HCT116 (cell line): ENCODE measurements around the gene CCND1. TPM values are rescaled to one million over a fixed set of nuclear protein-coding genes. Genes with fewer than 3 reads are reported as not detected.

Experiments used
- ATAC-seq: fragments of 200-7000 bp; cut with Tn5 transposase; 2 replicates; pipeline ENCODE4 v1.9.1; 2020; ENCODE audit warnings: mild to moderate bottlenecking, moderate library complexity
- BruUV-seq: library from RNA; stranded (reverse); fragments of 400-500 nt; replicated peaks from 2 replicates; lab custom pipeline; 2021; lab: Mats Ljungman, UMichigan
- CTCF ChIA-PET: fragments of 300-600 bp; sonication (Branson Sonifier 250); formaldehyde crosslinking; loops from one replicate; lab custom pipeline; 2021; ENCODE audit warnings: antibody characterized with exemption; lab: Charles Lee
- POLR2A ChIA-PET: fragments of 300-600, 350-600 bp; sonication (Branson Sonifier 250); formaldehyde crosslinking; loops from one replicate; lab custom pipeline; 2021; ENCODE audit warnings: antibody characterized with exemption; lab: Charles Lee
- RAD21 ChIA-PET, 2 experiments: fragments of 300-600 bp; sonication (Branson Sonifier 250); formaldehyde crosslinking; loops; one replicate each; lab custom pipeline; 2023; ENCODE audit warnings: low total read pairs in 2 of 2; ENCODE audit not compliant: uncharacterized antibody in 2 of 2, unreplicated experiment in 2 of 2, low non-redundant PET in 1 of 2; lab: Charles Lee
- DNase-seq: peaks from one replicate; pipeline ENCODE4 v3.0.0-alpha.2; 2010; ENCODE audit warnings: low read depth, low spot score
- H2AFZ ChIP-seq: fragments of 200-600 bp; shearing (Covaris generic), sonication (generic); 2 replicates; pipeline ENCODE4 v1.6.1; 2017; ENCODE audit warnings: low read depth, mixed run types, mixed read lengths, antibody characterized with exemption, low read length; ENCODE audit not compliant: poor library complexity, severe bottlenecking
- H3K27ac ChIP-seq: 2 replicates; pipeline ENCODE4 v1.5.1; 2012; ENCODE audit warnings: low read depth, low read length
- H3K27me3 ChIP-seq: fragments of 200-600 bp; sonication (generic); 2 replicates; pipeline ENCODE4 v1.6.1; 2016; ENCODE audit warnings: mixed run types, low read length, mixed read lengths; ENCODE audit not compliant: insufficient read depth
- H3K36me3 ChIP-seq, 2 experiments: fragments of 200-500 bp in 1 of 2; fragments of 200-600 bp in 1 of 2; sonication (Bioruptor generic) in 1 of 2; sonication (generic) in 1 of 2; 2 replicates each; pipeline versions ENCODE4 v1.5.1 to v1.6.1; 2014 to 2016; ENCODE audit warnings: low read length in 2 of 2, inconsistent platforms in 1 of 2, mixed read lengths in 1 of 2, mixed run types in 1 of 2; ENCODE audit not compliant: insufficient read depth in 2 of 2, control insufficient read depth in 1 of 2
- H3K4me1 ChIP-seq, 2 experiments: fragments of 200-600 bp in 1 of 2; sonication (generic) in 1 of 2; 2 replicates each; pipeline versions ENCODE4 v1.5.1 to v1.6.1; 2012 to 2017; ENCODE audit warnings: low read length in 2 of 2, inconsistent platforms in 1 of 2, mild to moderate bottlenecking in 1 of 2, mixed read lengths in 1 of 2, mixed run types in 1 of 2, moderate library complexity in 1 of 2; ENCODE audit not compliant: insufficient read depth in 2 of 2, control insufficient read depth in 1 of 2
- H3K4me2 ChIP-seq: fragments of 200-600 bp; sonication (generic); 2 replicates; pipeline ENCODE4 v1.6.1; 2017; ENCODE audit warnings: mixed run types, low read length, mixed read lengths
- H3K4me3 ChIP-seq, 2 experiments: fragments of 200-600 bp in 1 of 2; sonication (generic) in 1 of 2; replicated peaks in 1 of 2; 2 replicates each; pipeline ENCODE4 v1.5.1; 2011 to 2016; ENCODE audit warnings: low read length in 2 of 2, control low read depth in 1 of 2, low read depth in 1 of 2, mild to moderate bottlenecking in 1 of 2, mixed read lengths in 1 of 2, mixed run types in 1 of 2
- H3K79me2 ChIP-seq: fragments of 200-600 bp; sonication (generic); 2 replicates; pipeline ENCODE4 v1.6.1; 2017; ENCODE audit warnings: mild to moderate bottlenecking, mixed run types, low read length, moderate library complexity, mixed read lengths; ENCODE audit not compliant: insufficient read depth
- H3K9ac ChIP-seq: fragments of 200-600 bp; sonication (generic); 2 replicates; pipeline ENCODE4 v1.6.1; 2016; ENCODE audit warnings: low read length, mixed read lengths
- H3K9me2 ChIP-seq: fragments of 200-600 bp; sonication (generic), shearing (Covaris generic); 2 replicates; pipeline ENCODE4 v1.6.1; 2017; ENCODE audit warnings: mixed run types, mild to moderate bottlenecking, moderate library complexity; ENCODE audit not compliant: insufficient read depth
- H3K9me3 ChIP-seq, 2 experiments: fragments of 200-500 bp in 1 of 2; fragments of 200-600 bp in 1 of 2; sonication (Bioruptor generic) in 1 of 2; sonication (generic) in 1 of 2; 2 replicates each; pipeline ENCODE4 v1.6.1; 2014 to 2017; ENCODE audit warnings: low read length in 2 of 2, mixed read lengths in 2 of 2, inconsistent platforms in 1 of 2, low read depth in 1 of 2, mild to moderate bottlenecking in 1 of 2, mixed run types in 1 of 2, moderate library complexity in 1 of 2; ENCODE audit not compliant: control insufficient read depth in 1 of 2, insufficient read depth in 1 of 2
- H4K20me1 ChIP-seq: fragments of 200-600 bp; sonication (generic), shearing (Covaris generic); 2 replicates; pipeline ENCODE4 v1.6.1; 2017; ENCODE audit warnings: mixed run types, mild to moderate bottlenecking, moderate library complexity; ENCODE audit not compliant: insufficient read depth
- EZH2 ChIP-seq: fragments of 200-600 bp; sonication (generic); IDR thresholded peaks from 2 replicates; pipeline ENCODE4 v1.6.1; 2017; ENCODE audit warnings: antibody characterized with exemption, mixed run types
- POLR2AphosphoS5 ChIP-seq: IDR thresholded peaks from 2 replicates; pipeline ENCODE4 v1.6.1; 2011; ENCODE audit warnings: mild to moderate bottlenecking, low read depth, low read length, moderate library complexity
- ZFX ChIP-seq: fragments of 450-650 bp; IDR thresholded peaks from 2 replicates; pipeline ENCODE4 v1.6.1; 2017
- intact Hi-C: fragments of 100-400 bp; cut with micrococcal nuclease; formaldehyde crosslinking; loops from 2 replicates; pipeline ENCODE4 v1.10.0; 2022
- total RNA-seq: library from RNA; stranded (reverse); gene quantifications from one replicate; pipeline ENCODE4 v1.2.1, GENCODE V29; 2021; ENCODE audit not compliant: unreplicated experiment

The CCND1 gene
- total RNA-seq, 1 experiment from 2014 or later, result 601 TPM

- CTCF ChIA-PET, result no interaction called here
- no peak for TF ChIP-seq EZH2
- TF ChIP-seq ZFX, result peak; percentile 56
These were observed 529 bp upstream of the CCND1 start for GRCh38 chr11:69640260-69640994.

GRCh38 chr11:69641681-69642548 lies 959 bp downstream of the CCND1 start:
- DNase-seq, result no peak
- intact Hi-C loops, result loop anchor here (1.0 kb wide), 1 partner anchor 348 kb away; the partner anchor contains the start of gene MYEOV
- no peaks in the 10 kb centered on the region for H3K9me3 ChIP-seq
- H3K36me3 ChIP-seq, result peaks cover 14 to 33% of the 10 kb centered on the region in 2 experiments; a peak in 3 of 4 replicates
- no peaks in the 10 kb centered on the region for H3K9me2 ChIP-seq
- peak overlapping the region; percentile 96 to 99 for H3K4me3 ChIP-seq
- H3K4me2 ChIP-seq, result peak overlapping the region; percentile 90
- peaks cover 71% of the 10 kb centered on the region for H3K79me2 ChIP-seq
- TF ChIP-seq ZFX (no peak), POLR2AphosphoS5 (peak; percentile 34; the same call in 1 of the 2 replicates)
- ChIA-PET POLR2A (interaction anchor here (0.7 to 1.8 kb wide), 4 partner anchors 348 to 672 kb away, joined by 3 to 8 read pairs (median 4); partner anchors contain the start of gene MYEOV), CTCF (interaction anchor here (0.9 kb wide), 1 partner anchor 540 kb away, joined by 3 read pairs; no protein-coding TSS in a partner anchor), RAD21 (interaction anchor here (0.6 to 1.1 kb wide), 2 partner anchors 343 to 690 kb away, joined by 3 to 4 read pairs; no protein-coding TSS in a partner anchor)
- H3K27ac ChIP-seq, result peak overlapping the region; percentile 96
- H3K27me3 ChIP-seq, result no peaks in the 10 kb centered on the region
- H3K4me1 ChIP-seq, result peaks cover 10 to 69% of the 10 kb centered on the region in 2 experiments
- H4K20me1 ChIP-seq, result peaks cover 23% of the 10 kb centered on the region; the same call in 1 of the 2 replicates
- ATAC-seq, result no peak
- no TSS peak for BruUV-seq
- H2AFZ ChIP-seq, result no peak overlapping the region
- H3K9ac ChIP-seq, result peak overlapping the region; percentile 100

More at GRCh38 chr11:69640260-69640994, 529 bp upstream of the CCND1 start:
- Histone ChIP-seq H3K27ac (peak overlapping the region; percentile 96), H3K9me3 (no peaks in the 10 kb centered on the region), H2AFZ (no peak overlapping the region), H4K20me1 (peaks cover 18% of the 10 kb centered on the region; the same call in 1 of the 2 replicates), H3K4me1 (peaks cover 21 to 77% of the 10 kb centered on the region in 2 experiments), H3K4me3 (peak overlapping the region; percentile 96 to 99), H3K9ac (peak overlapping the region; percentile 100), H3K79me2 (peaks cover 56% of the 10 kb centered on the region), H3K4me2 (peak overlapping the region; percentile 90), H3K27me3 (no peaks in the 10 kb centered on the region), H3K36me3 (peaks cover 4 to 24% of the 10 kb centered on the region in 2 experiments; a peak in 3 of 4 replicates), H3K9me2 (no peaks in the 10 kb centered on the region)
- DNase-seq (no peak), ATAC-seq (no peak)
- RAD21 ChIA-PET, result interaction anchor here in 1 of 2 experiments (0.7 kb wide), 1 partner anchor 346 kb away, joined by 3 read pairs; the partner anchor contains the start of gene MYEOV
- intact Hi-C loops, result no loop called here
- POLR2A ChIA-PET, result interaction anchor here (0.6 to 1.5 kb wide), 2 partner anchors 13 to 346 kb away, joined by 3 read pairs; partner anchors contain the start of gene MYEOV
- BruUV-seq, result TSS peak; percentile 32
